GM19099 (cell line): ENCODE results near the gene TIE1.

Experiments used
- POLR2A ChIP-seq: IDR thresholded peaks from 3 replicates; pipeline ENCODE4 v1.6.1; 2011; ENCODE audit warnings: low read depth; ENCODE audit not compliant: insufficient read length; ENCODE audit errors: extremely low read depth

TIE1 gene

GRCh38 chr1:43300378-43301094, at the start of gene TIE1:
Gene TIE1, plus strand, starts transcription at chr1:43300982. Its CDS starts 90 bp downstream, at chr1:43301072.
- no peak for TF ChIP-seq POLR2A

GRCh38 chr1:43251024-43251423, 49.8 kb upstream of the TIE1 start:
- no peak for TF ChIP-seq POLR2A

GRCh38 chr1:43252225-43252624, 48.6 kb upstream of the TIE1 start:
- no peak for TF ChIP-seq POLR2A

DNA sequence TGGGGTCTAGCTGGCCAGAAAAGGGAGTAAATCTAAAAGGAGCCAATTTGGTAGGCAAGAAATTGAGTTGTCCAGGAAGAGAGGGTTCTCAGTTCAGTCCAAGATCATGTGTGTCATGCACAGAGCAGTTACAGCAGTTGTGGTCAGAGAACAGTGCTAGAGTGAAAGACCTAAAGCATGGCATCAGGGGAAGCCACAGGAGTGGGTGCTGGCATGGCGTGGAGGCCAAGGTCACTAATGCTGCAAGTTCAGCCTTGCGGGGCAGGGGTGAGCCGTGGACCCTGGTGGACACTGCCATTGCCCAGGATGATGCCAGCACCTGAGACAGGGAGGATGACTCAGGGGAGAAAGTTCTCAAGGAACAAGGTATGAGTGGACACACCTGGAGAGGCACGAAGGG, 47.6 kb upstream of the TIE1 start:
- TF ChIP-seq POLR2A: no peak

DNA sequence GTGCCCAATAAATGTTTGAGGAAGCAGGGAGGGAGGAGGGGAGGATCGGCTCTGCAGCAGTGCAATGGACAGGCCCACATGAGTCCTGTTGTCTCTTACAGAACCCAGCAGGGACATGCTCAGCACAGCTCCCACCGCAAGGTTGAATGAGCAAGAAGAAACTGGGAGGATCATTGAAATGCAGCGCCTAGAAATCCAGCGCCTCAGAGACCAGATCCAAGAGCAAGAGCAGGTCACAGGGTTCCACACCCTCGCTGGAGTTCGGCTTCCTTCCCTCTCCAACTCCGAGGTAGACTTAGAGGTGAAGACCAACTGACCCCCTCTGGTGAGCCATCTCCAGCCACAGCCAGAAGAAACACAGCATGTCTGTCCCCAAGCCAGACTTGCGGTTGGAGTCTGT, 46.9 kb upstream of the TIE1 start:
- TF ChIP-seq POLR2A: no peak

DNA sequence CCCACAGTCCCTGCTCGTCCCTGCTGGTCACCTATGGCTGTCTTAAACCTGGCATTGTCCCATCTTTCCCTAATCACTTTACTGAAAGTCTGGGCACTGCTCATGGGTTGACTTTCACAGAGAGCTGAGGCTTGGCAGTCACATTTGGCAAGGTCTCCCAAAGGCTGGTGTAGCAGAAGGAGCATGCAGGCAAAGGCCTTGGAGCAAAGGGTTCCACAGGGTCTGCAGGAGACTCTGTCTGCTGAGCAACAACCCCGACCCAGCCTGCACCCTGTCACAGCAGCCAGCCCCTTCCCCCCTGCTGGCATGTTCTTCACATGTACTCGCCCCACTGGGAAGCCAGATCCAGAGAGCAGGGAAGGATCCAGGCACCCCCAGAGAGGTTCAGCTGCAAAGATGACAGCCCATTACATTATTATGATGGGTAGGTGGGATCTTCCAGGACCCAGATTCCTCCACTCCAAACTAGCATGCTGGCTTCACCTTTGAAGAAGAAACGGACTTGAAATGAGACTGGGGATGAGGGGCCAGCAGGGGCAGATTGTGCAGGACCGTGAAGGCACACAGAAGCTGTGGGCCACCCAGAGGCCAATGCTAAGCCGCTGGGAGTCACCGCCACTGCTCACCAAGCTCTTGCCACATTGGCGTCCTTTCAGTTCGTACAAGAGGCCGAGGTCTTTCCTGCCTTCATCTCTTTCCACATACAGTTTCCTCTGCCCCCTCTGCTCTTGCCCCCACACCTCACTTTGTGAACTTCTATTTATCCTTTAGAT, 45.2 kb upstream of the TIE1 start:
- no peak for TF ChIP-seq POLR2A

GRCh38 chr1:43256675-43257570, 43.9 kb upstream of the TIE1 start:
- TF ChIP-seq POLR2A: no peak

- no peak for TF ChIP-seq POLR2A
Observed at GRCh38 chr1:43258370-43258769, 42.4 kb upstream of the TIE1 start.

DNA sequence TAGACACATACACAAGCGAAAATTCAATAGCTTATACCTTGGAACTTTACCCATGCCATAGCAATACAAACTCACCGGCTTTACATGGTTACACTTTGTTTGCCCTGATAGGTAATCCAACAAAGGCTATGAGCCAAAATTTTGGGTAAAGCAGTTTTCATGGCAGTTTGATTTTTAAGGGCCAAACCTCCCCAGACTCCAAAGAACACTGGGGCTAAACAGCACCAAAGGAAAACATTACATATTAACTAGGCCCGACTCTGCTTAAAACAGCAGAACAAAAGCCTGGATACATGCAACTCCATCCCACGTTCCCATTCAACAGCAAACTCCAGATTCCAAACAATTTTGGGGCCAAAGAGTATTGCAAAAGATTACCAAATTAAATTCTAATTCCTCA, 35.4 kb upstream of the TIE1 start:
- TF ChIP-seq POLR2A: no peak

- TF ChIP-seq POLR2A: no peak
Observed at GRCh38 chr1:43266881-43267280, 33.9 kb upstream of the TIE1 start.

GRCh38 chr1:43267291-43267805, 33.4 kb upstream of the TIE1 start:
- no peak for TF ChIP-seq POLR2A

DNA sequence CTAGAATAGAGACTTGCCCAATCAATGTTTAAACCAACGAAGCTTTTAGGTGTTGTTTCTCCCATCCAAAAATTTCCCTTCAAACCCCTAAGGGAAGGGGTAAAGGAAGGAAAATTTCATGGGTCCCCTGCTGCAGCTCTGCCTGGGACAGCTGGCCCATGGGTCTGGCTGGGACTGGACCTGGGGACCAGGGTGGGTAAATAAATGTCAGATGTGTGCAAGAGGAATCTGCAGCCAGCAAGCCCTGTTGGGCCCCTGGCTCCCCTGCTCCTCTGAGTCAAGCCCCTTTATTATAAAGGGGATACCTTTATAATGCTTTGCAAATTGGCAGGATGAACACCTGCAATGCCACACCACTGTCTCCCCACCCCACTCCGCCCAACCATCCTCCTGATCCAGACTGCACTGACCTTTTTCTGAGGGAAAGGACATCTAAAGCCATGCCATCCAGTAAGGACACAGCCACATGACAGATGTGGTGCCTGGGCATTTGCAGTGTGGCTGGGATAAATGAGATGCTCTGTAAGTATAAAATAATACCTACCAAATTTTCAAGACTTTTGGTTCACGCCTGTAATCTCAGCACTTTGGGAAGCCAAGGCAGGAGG, 32.9 kb upstream of the TIE1 start:
- no peak for TF ChIP-seq POLR2A

- no peak for TF ChIP-seq POLR2A
Observed at GRCh38 chr1:43269627-43270375, 31.0 kb upstream of the TIE1 start, which contains the start of gene TMEM125. Gene TMEM125, plus strand, starts transcription at chr1:43269983. Its CDS starts 2,740 bp downstream, at chr1:43272723.
